ENCODE measurements around the gene NAPB. TPM values are rescaled to one million over a fixed set of nuclear protein-coding genes. Genes with fewer than 3 reads are reported as not detected.

NAPB gene
- total RNA-seq, 1 donor from 2014 or later = 14.0 TPM

DNA sequence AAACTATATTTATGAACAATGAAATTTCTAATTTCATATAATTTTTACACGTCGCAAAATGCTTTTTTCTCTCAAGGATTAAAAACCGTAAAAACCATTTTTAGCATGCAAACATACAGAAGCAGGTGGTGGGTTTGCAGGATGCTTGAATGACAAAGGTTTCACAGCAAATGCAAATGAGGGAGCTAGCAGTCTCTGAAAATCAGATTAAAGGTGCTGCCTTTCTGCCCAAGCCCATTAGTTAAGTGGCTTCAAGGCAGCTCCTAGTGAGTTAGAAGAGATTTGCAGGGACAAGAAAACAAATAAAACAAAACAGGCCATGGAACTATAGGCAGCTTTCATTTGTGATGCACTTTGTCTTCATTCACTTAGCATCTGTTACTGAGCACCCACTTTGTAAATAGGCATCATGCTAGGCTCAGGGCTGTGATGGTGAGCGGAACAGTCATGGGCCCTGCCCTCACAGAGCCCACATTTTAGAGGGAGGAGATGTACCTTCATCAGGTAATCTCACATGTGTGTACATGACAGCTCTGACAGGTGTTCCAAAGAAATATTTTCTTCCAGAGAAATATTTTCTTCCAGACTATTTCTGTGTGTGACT is 29.5 kb downstream of the NAPB start:
- Mint-ChIP-seq H3K27ac (no peak overlapping the region), H3K4me1 (ENCODE audit: low read depth) (peaks cover 14% of the 10 kb centered on the region), H3K4me3 (no peak overlapping the region), H3K9me3 (no peaks in the 10 kb centered on the region), H3K27me3 (ENCODE audit: insufficient read depth) (no peaks in the 10 kb centered on the region), H3K36me3 (ENCODE audit: low read depth) (peaks cover 41% of the 10 kb centered on the region)
- DNase-seq (ENCODE audit: low spot score) = no peak
- intact Hi-C loops (cut with micrococcal nuclease) = no loop called here

DNA sequence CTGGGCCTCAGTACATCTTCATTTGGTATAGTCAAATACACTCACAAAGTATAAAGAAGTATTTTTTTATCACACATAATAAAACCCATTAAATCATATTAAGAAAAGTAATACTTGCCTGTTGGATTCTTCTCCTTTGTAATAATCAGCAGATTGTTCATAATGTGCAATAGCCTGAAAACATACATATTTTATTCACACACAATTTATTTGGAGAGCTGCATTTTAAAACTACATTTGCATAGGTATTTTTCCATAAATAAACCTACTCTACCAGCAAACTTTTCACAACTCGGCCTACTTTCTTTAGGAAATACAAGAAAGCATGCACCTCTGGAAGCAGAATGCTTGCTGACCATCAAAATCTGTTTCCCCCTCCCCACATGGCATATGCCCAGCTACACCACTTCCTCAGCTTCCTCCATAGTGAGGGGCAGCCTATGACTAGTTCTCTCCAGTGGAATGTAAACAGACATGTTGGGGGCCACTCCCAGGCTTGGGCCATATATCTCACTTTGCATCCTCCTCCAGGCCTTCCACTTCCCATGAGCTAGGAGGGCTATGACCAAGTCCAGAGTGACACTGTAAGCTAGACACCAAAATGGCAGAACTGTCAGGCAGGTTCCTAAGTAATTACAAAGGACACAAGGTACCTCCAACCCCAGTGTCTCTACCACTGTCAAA is 31.1 kb downstream of the NAPB start:
- Mint-ChIP-seq H3K27ac (peak overlapping the region; percentile 19), H3K27me3 (ENCODE audit: insufficient read depth) (no peaks in the 10 kb centered on the region), H3K4me3 (no peak overlapping the region), H3K9me3 (no peaks in the 10 kb centered on the region), H3K4me1 (ENCODE audit: low read depth) (peaks cover 13% of the 10 kb centered on the region), H3K36me3 (ENCODE audit: low read depth) (peaks cover 47% of the 10 kb centered on the region)
- no peak for DNase-seq (ENCODE audit: low spot score)
- intact Hi-C loops (cut with micrococcal nuclease) = no loop called here

DNA sequence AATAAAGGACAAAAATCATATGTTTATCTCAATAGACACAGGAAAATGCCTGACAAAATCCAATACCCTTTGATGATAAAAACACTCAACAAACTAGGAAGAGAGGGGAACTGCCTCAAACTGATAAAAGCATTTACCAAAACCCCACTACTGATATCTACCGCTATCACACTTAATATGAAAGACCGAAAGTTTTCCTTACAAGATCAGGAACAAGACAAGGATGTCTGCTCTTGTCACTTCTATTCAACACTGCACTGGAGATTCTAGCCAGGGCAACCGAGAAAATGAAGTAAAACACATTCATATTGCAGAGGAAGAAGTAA is 34.2 kb downstream of the NAPB start:
- H3K27ac Mint-ChIP-seq = no peak overlapping the region
- H3K27me3 Mint-ChIP-seq (ENCODE audit: insufficient read depth) = no peaks in the 10 kb centered on the region
- peaks cover 11% of the 10 kb centered on the region for H3K4me1 Mint-ChIP-seq (ENCODE audit: low read depth)
- H3K36me3 Mint-ChIP-seq (ENCODE audit: low read depth) = peaks cover 50% of the 10 kb centered on the region
- H3K4me3 Mint-ChIP-seq = no peak overlapping the region
- intact Hi-C loops (cut with micrococcal nuclease) = no loop called here
- DNase-seq (ENCODE audit: low spot score) = no peak
- no peaks in the 10 kb centered on the region for H3K9me3 Mint-ChIP-seq

DNA sequence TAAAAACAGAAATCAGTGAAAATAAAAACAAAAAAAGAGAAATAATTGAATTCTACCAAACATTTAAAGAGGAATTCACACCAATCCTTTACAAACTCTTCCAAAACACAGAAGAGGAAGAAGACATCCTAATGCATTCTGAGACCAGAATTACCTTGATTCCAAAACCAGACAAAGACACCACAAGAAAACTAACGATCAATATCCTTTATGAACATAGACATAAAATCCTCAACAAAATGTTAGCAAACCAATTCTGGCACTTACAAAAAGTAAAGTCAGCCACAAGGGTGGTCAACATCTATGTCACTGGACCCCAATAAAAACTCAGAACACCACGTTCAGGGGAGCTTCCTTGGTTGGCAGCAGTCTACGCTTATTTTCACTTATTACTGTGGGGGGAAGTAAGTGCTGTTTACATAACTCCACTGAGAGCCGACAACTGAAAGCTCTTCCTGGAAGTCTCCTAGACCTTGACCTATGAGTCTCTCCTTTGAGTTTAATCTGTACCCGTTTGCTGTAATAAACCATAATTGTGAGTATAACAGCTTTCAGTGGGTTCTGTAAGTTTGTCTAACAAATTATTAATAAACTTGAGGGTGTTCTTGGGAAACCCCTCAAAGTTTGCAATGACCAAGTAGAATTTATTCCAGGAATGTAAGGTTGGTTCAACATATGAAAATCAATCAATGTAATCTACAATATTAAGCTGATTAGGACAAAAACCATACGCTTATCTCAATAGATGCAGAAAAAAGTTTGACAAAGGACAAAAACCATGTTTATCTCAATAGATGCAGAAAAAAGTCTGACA is 34.8 kb downstream of the NAPB start:
- intact Hi-C loops (cut with micrococcal nuclease) = no loop called here
- H3K27me3 Mint-ChIP-seq (ENCODE audit: insufficient read depth) = no peaks in the 10 kb centered on the region
- no peak for DNase-seq (ENCODE audit: low spot score)
- H3K4me3 Mint-ChIP-seq = no peak overlapping the region
- H3K9me3 Mint-ChIP-seq = no peaks in the 10 kb centered on the region
- H3K36me3 Mint-ChIP-seq (ENCODE audit: low read depth) = peaks cover 51% of the 10 kb centered on the region
- peaks cover 17% of the 10 kb centered on the region for H3K4me1 Mint-ChIP-seq (ENCODE audit: low read depth)
- no peak overlapping the region for H3K27ac Mint-ChIP-seq

- intact Hi-C loops (cut with micrococcal nuclease) = loop anchor here (2.0 kb wide), 1 partner anchor 15 kb away; no protein-coding TSS in a partner anchor
- DNase-seq (ENCODE audit: low spot score) = no peak
- Mint-ChIP-seq H3K36me3 (ENCODE audit: low read depth) (peaks cover 48% of the 10 kb centered on the region), H3K27me3 (ENCODE audit: insufficient read depth) (no peaks in the 10 kb centered on the region), H3K27ac (no peak overlapping the region), H3K4me1 (ENCODE audit: low read depth) (peaks cover 17% of the 10 kb centered on the region), H3K4me3 (no peak overlapping the region), H3K9me3 (no peaks in the 10 kb centered on the region)
Measured at GRCh38 chr20:23381876-23382275, 39.4 kb downstream of the NAPB start.

- Mint-ChIP-seq H3K27me3 (ENCODE audit: insufficient read depth) (no peaks in the 10 kb centered on the region), H3K36me3 (ENCODE audit: low read depth) (peaks cover 53% of the 10 kb centered on the region), H3K4me3 (no peak overlapping the region), H3K4me1 (ENCODE audit: low read depth) (peaks cover 33% of the 10 kb centered on the region), H3K9me3 (no peaks in the 10 kb centered on the region), H3K27ac (no peak overlapping the region)
- no peak for DNase-seq (ENCODE audit: low spot score)
- intact Hi-C loops (cut with micrococcal nuclease) = no loop called here
Measured at GRCh38 chr20:23379772-23380171, 41.5 kb downstream of the NAPB start.

- Mint-ChIP-seq H3K36me3 (ENCODE audit: low read depth) (peaks cover 45% of the 10 kb centered on the region), H3K27ac (no peak overlapping the region), H3K4me1 (ENCODE audit: low read depth) (peaks cover 18% of the 10 kb centered on the region), H3K4me3 (no peak overlapping the region), H3K27me3 (ENCODE audit: insufficient read depth) (no peaks in the 10 kb centered on the region), H3K9me3 (no peaks in the 10 kb centered on the region)
- no peak for DNase-seq (ENCODE audit: low spot score)
- intact Hi-C loops (cut with micrococcal nuclease) = no loop called here
Measured at GRCh38 chr20:23375827-23376226, 45.5 kb downstream of the NAPB start.

DNA sequence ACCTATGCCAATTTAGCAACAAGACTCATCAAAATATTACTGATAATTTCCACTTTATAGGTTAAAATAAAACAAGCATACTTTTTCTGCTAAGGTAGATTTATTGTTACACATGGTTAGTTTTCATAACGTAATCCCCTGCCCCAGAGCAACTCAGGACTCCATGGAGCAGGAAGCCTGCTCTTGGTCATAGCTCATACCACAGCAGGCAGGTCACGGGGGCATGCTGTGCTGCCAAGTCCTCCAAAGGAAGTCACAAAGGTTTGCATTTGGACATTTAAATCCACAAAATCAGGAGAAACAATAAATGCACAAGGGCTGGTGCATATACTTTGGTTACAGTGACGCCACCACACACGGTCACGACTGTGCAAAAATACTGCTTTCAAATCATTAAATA is 46.8 kb downstream of the NAPB start:
- Mint-ChIP-seq H3K4me1 (ENCODE audit: low read depth) (peaks cover 18% of the 10 kb centered on the region), H3K4me3 (no peak overlapping the region), H3K9me3 (no peaks in the 10 kb centered on the region), H3K36me3 (ENCODE audit: low read depth) (peaks cover 48% of the 10 kb centered on the region), H3K27me3 (ENCODE audit: insufficient read depth) (no peaks in the 10 kb centered on the region), H3K27ac (no peak overlapping the region)
- intact Hi-C loops (cut with micrococcal nuclease) = no loop called here
- DNase-seq (ENCODE audit: low spot score) = no peak

DNA sequence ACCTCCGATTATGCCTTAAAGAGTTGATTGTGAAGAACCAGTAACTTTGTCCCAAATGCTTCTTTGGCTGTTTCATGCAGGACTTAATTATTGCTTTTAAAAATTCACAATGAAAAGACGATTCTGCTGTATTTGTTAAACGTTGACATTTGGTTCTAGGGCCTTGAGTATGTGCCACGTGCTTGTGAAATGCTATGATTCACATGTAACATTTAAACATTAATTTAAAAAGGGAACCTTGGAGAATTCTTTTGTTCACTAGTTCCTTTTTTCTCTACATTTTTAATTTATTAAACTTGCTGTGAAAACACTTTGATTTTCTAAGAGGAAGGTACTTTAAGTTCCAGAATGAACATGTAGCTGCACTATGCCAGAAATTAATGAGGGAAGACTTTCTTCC is 49.8 kb downstream of the NAPB start:
- Mint-ChIP-seq H3K4me3 (no peak overlapping the region), H3K36me3 (ENCODE audit: low read depth) (peaks cover 52% of the 10 kb centered on the region), H3K27ac (no peak overlapping the region), H3K9me3 (no peaks in the 10 kb centered on the region), H3K27me3 (ENCODE audit: insufficient read depth) (no peaks in the 10 kb centered on the region), H3K4me1 (ENCODE audit: low read depth) (peaks cover 29% of the 10 kb centered on the region)
- intact Hi-C loops (cut with micrococcal nuclease) = no loop called here
- no peak for DNase-seq (ENCODE audit: low spot score)

- H3K36me3 Mint-ChIP-seq (ENCODE audit: low read depth) = peaks cover 52% of the 10 kb centered on the region
- H3K27ac Mint-ChIP-seq = no peak overlapping the region
- no peaks in the 10 kb centered on the region for H3K9me3 Mint-ChIP-seq
- H3K4me3 Mint-ChIP-seq = no peak overlapping the region
- H3K27me3 Mint-ChIP-seq (ENCODE audit: insufficient read depth) = no peaks in the 10 kb centered on the region
- DNase-seq (ENCODE audit: low spot score) = no peak
- H3K4me1 Mint-ChIP-seq (ENCODE audit: low read depth) = peaks cover 29% of the 10 kb centered on the region
- intact Hi-C loops (cut with micrococcal nuclease) = no loop called here
Measured at GRCh38 chr20:23370873-23371272, 50.4 kb downstream of the NAPB start.

DNA sequence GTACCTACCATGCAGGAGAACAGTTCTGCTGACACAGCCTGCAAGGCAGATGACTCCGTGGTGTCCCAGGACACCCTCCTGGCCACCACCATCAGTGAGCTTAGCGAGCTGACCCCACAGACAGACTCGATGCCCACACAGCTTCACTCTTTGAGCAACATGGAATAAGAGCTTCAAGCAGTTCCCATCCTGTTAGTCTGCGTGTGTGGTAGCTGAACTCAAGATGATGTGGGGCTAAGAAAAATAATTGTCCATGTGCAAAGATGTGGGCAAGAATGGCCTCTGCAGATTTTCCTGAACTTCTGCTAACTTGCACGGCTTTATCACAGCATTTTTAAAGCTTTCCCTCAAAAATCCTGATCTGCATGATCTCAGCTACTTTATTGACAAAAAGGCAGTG is 51.0 kb downstream of the NAPB start:
- H3K4me1 Mint-ChIP-seq (ENCODE audit: low read depth) = peaks cover 25% of the 10 kb centered on the region
- H3K36me3 Mint-ChIP-seq (ENCODE audit: low read depth) = peaks cover 46% of the 10 kb centered on the region
- no peaks in the 10 kb centered on the region for H3K9me3 Mint-ChIP-seq
- H3K27ac Mint-ChIP-seq = no peak overlapping the region
- DNase-seq (ENCODE audit: low spot score) = no peak
- intact Hi-C loops (cut with micrococcal nuclease) = no loop called here
- H3K27me3 Mint-ChIP-seq (ENCODE audit: insufficient read depth) = no peaks in the 10 kb centered on the region
- H3K4me3 Mint-ChIP-seq = no peak overlapping the region

GRCh38 chr20:23369072-23369823 is 52.0 kb downstream of the NAPB start:
- Mint-ChIP-seq H3K4me3 (no peak overlapping the region), H3K36me3 (ENCODE audit: low read depth) (peaks cover 55% of the 10 kb centered on the region), H3K27me3 (ENCODE audit: insufficient read depth) (no peaks in the 10 kb centered on the region), H3K4me1 (ENCODE audit: low read depth) (peaks cover 35% of the 10 kb centered on the region), H3K9me3 (no peaks in the 10 kb centered on the region), H3K27ac (no peak overlapping the region)
- DNase-seq (ENCODE audit: low spot score) = no peak
- intact Hi-C loops (cut with micrococcal nuclease) = no loop called here

Data from activated T-helper 1 cell treated with anti-CD3 and anti-CD28 coated beads, Interleukin-12 subunit alpha, Interleukin-12 subunit beta, Interleukin-2, Interleukin-4 antibody, amounts not matched to agents 30 ng/mL and 10 ng/mL and 1 ng/mL, durations not matched to agents 14 hours and 24 hours and 36 hours (primary cell).